Vagina (tissue), 2 donors: ENCODE results near the gene GPX6. TPM values are rescaled to one million over a fixed set of nuclear protein-coding genes. Genes with fewer than 3 reads are reported as not detected.
A peak's percentile ranks its signal among the peaks of the same experiment; 100 is the strongest.

Experiments used
- DNase-seq, 2 donors: peaks; one replicate each; pipeline ENCODE4 v3.0.0-alpha.2; 2017; ENCODE audit errors: extremely low spot score in 2 of 2
- H3K27ac ChIP-seq: fragments of 200-600 bp; sonication (generic); one replicate; pipeline ENCODE4 v1.5.1; 2019
- H3K27me3 ChIP-seq: fragments of 200-600 bp; sonication (generic); one replicate; pipeline ENCODE4 v1.5.1; 2019
- H3K36me3 ChIP-seq, 2 donors: fragments of 200-600 bp; sonication (generic); one replicate each; pipeline ENCODE4 v1.5.1; 2017 to 2019
- H3K4me1 ChIP-seq: fragments of 200-600 bp; sonication (generic); one replicate; pipeline ENCODE4 v1.5.1; 2019
- H3K4me3 ChIP-seq, 2 donors: fragments of 200-600 bp; sonication (generic); 1 replicate in 1 of 2; 2 replicates in 1 of 2; pipeline ENCODE4 v1.5.1; 2016 to 2019
- H3K9me3 ChIP-seq: fragments of 200-600 bp; sonication (generic); one replicate; pipeline ENCODE4 v1.5.1; 2019
- CTCF ChIP-seq, 3 experiments: fragments of 450-650 bp in 2 of 3; fragments of 200-600 bp in 1 of 3; sonication (generic) in 1 of 3; IDR thresholded peaks; one replicate each; pipeline ENCODE4 v1.5.1; 2017 to 2019; ENCODE audit warnings: antibody characterized with exemption in 3 of 3, mild to moderate bottlenecking in 2 of 3, moderate library complexity in 2 of 3
- POLR2A ChIP-seq, 2 donors: fragments of 450-650 bp; IDR thresholded peaks; one replicate each; pipeline ENCODE4 v1.6.1; 2017; ENCODE audit warnings: antibody characterized with exemption in 2 of 2, mild to moderate bottlenecking in 2 of 2, moderate library complexity in 2 of 2
- POLR2AphosphoS5 ChIP-seq, 2 donors: sonication (generic); formaldehyde crosslinking; IDR thresholded peaks; one replicate each; pipeline ENCODE4 v1.9.0; 2017; ENCODE audit warnings: antibody characterized with exemption in 2 of 2, mild to moderate bottlenecking in 2 of 2, low read depth in 1 of 2; ENCODE audit not compliant: insufficient read depth in 1 of 2
- intact Hi-C: fragments of 100-400 bp; cut with DNase I; formaldehyde crosslinking; loops from one replicate; pipeline ENCODE4 v1.15.1; 2023
- total RNA-seq: library from RNA; depleted of rRNA; stranded (reverse); fragments of >200 nt; gene quantifications from one replicate; pipeline ENCODE4 v1.2.3, GENCODE V29; 2016

GPX6 gene
- total RNA-seq, 1 donor from 2014 or later = not detected

- DNase-seq = no peak
- Histone ChIP-seq H3K4me1 (peaks cover 17% of the 10 kb centered on the region), H3K4me3 (peak overlapping the region in 1 of 2 donors; percentile 27), H3K27me3 (no peaks in the 10 kb centered on the region), H3K9me3 (no peaks in the 10 kb centered on the region), H3K27ac (no peak overlapping the region), H3K36me3 (no peaks in the 10 kb centered on the region)
- TF ChIP-seq POLR2AphosphoS5 (IDR thresholded peaks at IDR 0.05; ENCODE audit: insufficient read depth in 1 of 2, low read depth in 1 of 2) (no peak), CTCF (IDR thresholded peaks at IDR 0.05) (no peak), POLR2A (IDR thresholded peaks at IDR 0.05) (no peak)
- intact Hi-C loops = no loop called here
Observed at GRCh38 chr6:28543651-28544610, 28.3 kb upstream of the GPX6 start.

- H3K36me3 ChIP-seq = no peaks in the 10 kb centered on the region
- H3K9me3 ChIP-seq = no peaks in the 10 kb centered on the region
- peaks cover 17% of the 10 kb centered on the region for H3K4me1 ChIP-seq
- TF ChIP-seq POLR2A (IDR thresholded peaks at IDR 0.05) (no peak), POLR2AphosphoS5 (IDR thresholded peaks at IDR 0.05; ENCODE audit: insufficient read depth in 1 of 2, low read depth in 1 of 2) (no peak), CTCF (IDR thresholded peaks at IDR 0.05) (no peak)
- H3K27ac ChIP-seq = no peak overlapping the region
- DNase-seq = no peak
- intact Hi-C loops = no loop called here
- H3K27me3 ChIP-seq = no peaks in the 10 kb centered on the region
- H3K4me3 ChIP-seq = peak overlapping the region; percentile 11 to 23
Observed at GRCh38 chr6:28542440-28543296, 27.1 kb upstream of the GPX6 start.

- Histone ChIP-seq H3K36me3 (no peaks in the 10 kb centered on the region), H3K4me3 (no peak overlapping the region), H3K4me1 (peaks cover 17% of the 10 kb centered on the region), H3K9me3 (no peaks in the 10 kb centered on the region), H3K27me3 (no peaks in the 10 kb centered on the region), H3K27ac (no peak overlapping the region)
- no peak for TF ChIP-seq POLR2A (IDR thresholded peaks at IDR 0.05)
- TF ChIP-seq CTCF (IDR thresholded peaks at IDR 0.05) = no peak
- no peak for TF ChIP-seq POLR2AphosphoS5 (IDR thresholded peaks at IDR 0.05; ENCODE audit: insufficient read depth in 1 of 2, low read depth in 1 of 2)
- intact Hi-C loops = no loop called here
- DNase-seq = no peak
Observed at GRCh38 chr6:28541996-28542395, 26.4 kb upstream of the GPX6 start.

- H3K9me3 ChIP-seq = no peaks in the 10 kb centered on the region
- H3K4me3 ChIP-seq = no peak overlapping the region
- H3K27me3 ChIP-seq = no peaks in the 10 kb centered on the region
- peaks cover 1% of the 10 kb centered on the region for H3K4me1 ChIP-seq
- no peak overlapping the region for H3K27ac ChIP-seq
- H3K36me3 ChIP-seq = no peaks in the 10 kb centered on the region
- DNase-seq = no peak
- TF ChIP-seq POLR2A (IDR thresholded peaks at IDR 0.05) (no peak), POLR2AphosphoS5 (IDR thresholded peaks at IDR 0.05; ENCODE audit: insufficient read depth in 1 of 2, low read depth in 1 of 2) (no peak), CTCF (IDR thresholded peaks at IDR 0.05) (no peak)
- intact Hi-C loops = no loop called here
Observed at GRCh38 chr6:28537509-28538140, 22.0 kb upstream of the GPX6 start.
